ENCODE measurements around the gene C3.

GRCh38 chr19:6687114-6687513 lies 33.3 kb downstream of the C3 start:
- no peak for TF ChIP-seq CTCF (IDR thresholded peaks at IDR 0.05)
- TF ChIP-seq POLR2A (IDR thresholded peaks at IDR 0.05) = no peak
